OCI-LY7 (cell line): ENCODE results near the gene CNOT9. TPM values are rescaled to one million over a fixed set of nuclear protein-coding genes. Genes with fewer than 3 reads are reported as not detected.
A peak's percentile ranks its signal among the peaks of the same experiment; 100 is the strongest.

ENCODE experiments used
- Bru-seq: library from RNA; stranded (reverse); fragments of 400-500 nt; gene quantifications from one replicate; lab custom pipeline; 2021; lab: Mats Ljungman, UMichigan
- BruChase-seq, 2 experiments: library from RNA; stranded (reverse); fragments of 400-500 nt; gene quantifications; one replicate each; lab custom pipeline; 2021; lab: Mats Ljungman, UMichigan
- BruUV-seq: library from RNA; stranded (reverse); fragments of 400-500 nt; replicated peaks from 2 replicates; lab custom pipeline; 2021; lab: Mats Ljungman, UMichigan
- CTCF ChIA-PET: fragments of 300-600 bp; sonication (Branson Sonifier 250); formaldehyde crosslinking; loops from one replicate; lab custom pipeline; 2022; ENCODE audit warnings: antibody characterized with exemption; ENCODE audit not compliant: unreplicated experiment; lab: Charles Lee
- POLR2A ChIA-PET: fragments of 300-600 bp; sonication (Branson Sonifier 250); formaldehyde crosslinking; loops from one replicate; lab custom pipeline; 2022; ENCODE audit warnings: antibody characterized with exemption; lab: Charles Lee
- DNase-seq: peaks from one replicate; pipeline ENCODE4 v3.0.0-alpha.2; 2015; ENCODE audit warnings: low spot score
- H2AFZ ChIP-seq: fragments of 200-600 bp; sonication (generic), shearing (Covaris generic); 2 replicates; pipeline ENCODE4 v1.6.1; 2014; ENCODE audit warnings: mild to moderate bottlenecking, antibody characterized with exemption, low read length, moderate library complexity
- H3K27ac ChIP-seq: fragments of 200-600 bp; sonication (generic); 2 replicates; pipeline ENCODE4 v1.5.1; 2014; ENCODE audit warnings: mixed run types, low read depth, mild to moderate bottlenecking, moderate library complexity, low read length, inconsistent platforms; ENCODE audit not compliant: poor library complexity, severe bottlenecking
- H3K36me3 ChIP-seq: fragments of 200-600 bp; sonication (generic); 2 replicates; pipeline ENCODE4 v1.6.1; 2014; ENCODE audit warnings: mild to moderate bottlenecking, antibody characterized with exemption, low read length, moderate library complexity, mixed read lengths; ENCODE audit not compliant: insufficient read depth
- H3K4me1 ChIP-seq: fragments of 200-600 bp; sonication (generic); 2 replicates; pipeline ENCODE4 v1.5.1; 2014; ENCODE audit warnings: mild to moderate bottlenecking, low read length; ENCODE audit not compliant: insufficient read depth, poor library complexity, severe bottlenecking
- H3K4me2 ChIP-seq: fragments of 200-600 bp; sonication (generic); 2 replicates; pipeline ENCODE4 v1.6.1; 2014; ENCODE audit warnings: mild to moderate bottlenecking, low read length
- H3K4me3 ChIP-seq: fragments of 200-600 bp; sonication (generic); 2 replicates; pipeline ENCODE4 v1.5.1; 2014; ENCODE audit warnings: mild to moderate bottlenecking, low read depth, low read length; ENCODE audit not compliant: poor library complexity, severe bottlenecking
- H3K79me2 ChIP-seq: fragments of 200-600 bp; sonication (generic); 2 replicates; pipeline ENCODE4 v1.6.1; 2016; ENCODE audit warnings: low read depth, mild to moderate bottlenecking, low read length, moderate library complexity, mixed read lengths; ENCODE audit not compliant: insufficient read depth
- H3K9me2 ChIP-seq: fragments of 200-600 bp; sonication (generic); 2 replicates; pipeline ENCODE4 v1.6.1; 2016; ENCODE audit warnings: mild to moderate bottlenecking, low read length, mixed read lengths; ENCODE audit not compliant: insufficient read depth
- H3K9me3 ChIP-seq: fragments of 200-600 bp; sonication (generic); 2 replicates; pipeline ENCODE4 v1.6.1; 2014; ENCODE audit warnings: mild to moderate bottlenecking, mixed run types, low read length, mixed read lengths
- H4K20me1 ChIP-seq: fragments of 200-600 bp; sonication (generic); 2 replicates; pipeline ENCODE4 v1.6.1; 2014; ENCODE audit warnings: mild to moderate bottlenecking, antibody characterized with exemption, low read length, moderate library complexity, mixed read lengths; ENCODE audit not compliant: insufficient read depth
- CTCF ChIP-seq: fragments of 200-600 bp; sonication (generic); conservative IDR thresholded peaks from 2 replicates; pipeline ENCODE4 v1.5.1; 2014; ENCODE audit warnings: mild to moderate bottlenecking, antibody characterized with exemption, low read length, moderate library complexity, mixed read lengths
- EZH2phosphoT487 ChIP-seq: fragments of 200-600 bp; sonication (generic); IDR thresholded peaks from 2 replicates; pipeline ENCODE4 v1.6.1; 2018; ENCODE audit warnings: low read depth, borderline replicate concordance, mild to moderate bottlenecking, mixed run types, antibody characterized with exemption, low read length, moderate library complexity, mixed read lengths
- intact Hi-C: fragments of 100-400 bp; cut with micrococcal nuclease; formaldehyde crosslinking; loops from one replicate; pipeline ENCODE4 v1.10.0; 2022; ENCODE audit not compliant: unreplicated experiment
- long read RNA-seq: library from polyadenylated mRNA; stranded (forward); transcript quantifications from one replicate; pipeline ENCODE4 v2.0.0, GENCODE V29; 2022
- total RNA-seq, 2 experiments: library from RNA; depleted of rRNA in 1 of 2; stranded (reverse); fragments of >200 nt in 1 of 2; shearing (Covaris generic) in 1 of 2; gene quantifications; 2 replicates each; pipeline ENCODE4 v1.2.3, GENCODE V29; 2014 to 2022

CNOT9 gene
- total RNA-seq (2014; rRNA removed; shearing (Covaris generic)) (67.8 and 71.6 TPM in 2 replicates), total RNA-seq (2022) (92.2 and 94.2 TPM in 2 replicates), Bru-seq, nascent RNA (percentile 95 among the genes with signal in this experiment), BruChase-seq, experiment 1, labeled RNA remaining after a 6-hour chase (percentile 91 among the genes with signal in this experiment), BruChase-seq, experiment 2, labeled RNA remaining after a 2-hour chase (percentile 97 among the genes with signal in this experiment)
- long read RNA-seq, full-length matches to known transcripts = 30 of 54 reads
- long read RNA-seq, partial matches to known transcripts = 7 of 54 reads
- long read RNA-seq, other reads (novel, unspliced or antisense) = 17 of 54 reads

DNA sequence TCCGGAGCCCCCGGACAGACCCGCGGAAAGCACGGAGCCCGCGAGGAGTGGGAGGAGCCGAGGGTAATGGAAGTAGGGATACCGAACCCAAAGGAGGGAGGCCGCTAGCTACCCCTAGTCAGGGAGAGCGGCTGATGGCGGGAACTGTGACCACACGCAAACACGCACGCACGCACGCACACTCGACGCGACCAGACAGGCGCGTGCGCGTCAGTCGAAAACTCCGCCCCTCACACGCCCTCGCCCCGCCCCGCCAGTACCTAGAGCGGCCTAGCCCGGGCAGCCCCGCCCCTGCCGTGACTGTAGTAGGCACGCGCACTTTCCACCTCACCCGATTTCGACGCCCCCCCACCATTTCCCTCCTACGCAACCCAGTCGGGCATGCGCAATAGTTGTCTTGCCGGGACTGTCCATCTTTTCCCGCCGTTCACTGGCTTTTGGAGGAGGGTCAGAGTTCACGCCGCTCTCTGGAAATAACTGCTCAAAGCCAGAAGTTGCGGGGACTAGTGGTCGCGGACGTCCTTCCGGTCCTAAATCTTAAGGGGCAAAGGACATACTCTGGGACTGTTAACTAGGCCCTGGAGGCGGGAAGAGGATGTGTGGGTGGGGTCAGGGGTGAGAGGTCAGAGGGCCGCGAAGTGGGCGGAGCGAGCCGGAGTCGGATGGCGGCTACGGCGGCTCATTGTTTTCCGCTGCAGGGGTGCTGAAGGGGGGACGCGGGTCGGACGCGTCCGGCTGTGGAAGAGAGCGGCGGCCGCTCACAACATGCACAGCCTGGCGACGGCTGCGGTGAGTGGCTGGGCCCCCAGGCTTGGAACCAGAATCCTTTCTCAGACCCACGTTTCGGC, at the start of gene CNOT9, which contains the start of gene USP37:
Gene CNOT9 (plus strand): TSS at position 650 of the 848 bp plus-strand sequence. CDS start 116 bp downstream, at position 766.
Gene USP37 (minus strand): TSS at position 162 of the 848 bp plus-strand sequence. CDS start 9,698 bp downstream, outside the sequence.
- CTCF ChIA-PET = interaction anchor here (0.6 kb wide), 2 partner anchors 91 to 195 kb away, joined by 3 to 4 read pairs; partner anchors contain the start of genes BCS1L and ZNF142
- H3K4me1 ChIP-seq = peaks cover 31% of the 10 kb centered on the region
- H3K9me3 ChIP-seq = no peaks in the 10 kb centered on the region
- POLR2A ChIA-PET = interaction anchor here (0.9 to 1.7 kb wide), 3 partner anchors 10 to 319 kb away, joined by 3 to 7 read pairs (median 3); no protein-coding TSS in a partner anchor
- no peaks in the 10 kb centered on the region for H3K9me2 ChIP-seq
- peak within 1 kb of the TSS; percentile 91 for H3K4me2 ChIP-seq
- H4K20me1 ChIP-seq = peaks cover 33% of the 10 kb centered on the region
- intact Hi-C loops = loop anchor here (1.0 to 5.0 kb wide), 4 partner anchors 89 to 351 kb away; partner anchors contain the start of genes AAMP, ARPC2, BCS1L and PNKD
- H3K36me3 ChIP-seq = peaks cover 71% of the 10 kb centered on the region
- TF ChIP-seq CTCF (no peak), EZH2phosphoT487 (no peak)
- peak within 1 kb of the TSS; percentile 89 for H3K27ac ChIP-seq
- no TSS peak for BruUV-seq
- peak; percentile 99 for DNase-seq
- peak within 1 kb of the TSS; percentile 57; the same call in 1 of the 2 replicates for H2AFZ ChIP-seq
- H3K79me2 ChIP-seq = peaks cover 89% of the 10 kb centered on the region
- H3K4me3 ChIP-seq = peak within 1 kb of the TSS; percentile 93

GRCh38 chr2:218518876-218519275, 49.8 kb upstream of the CNOT9 start:
- H3K4me3 ChIP-seq = no peak overlapping the region
- H4K20me1 ChIP-seq = no peaks in the 10 kb centered on the region
- H3K4me1 ChIP-seq = no peaks in the 10 kb centered on the region
- no TSS peak for BruUV-seq
- no peak overlapping the region for H3K4me2 ChIP-seq
- peaks cover 88% of the 10 kb centered on the region for H3K36me3 ChIP-seq
- TF ChIP-seq CTCF = no peak
- TF ChIP-seq EZH2phosphoT487 = no peak
- ChIA-PET CTCF (no interaction called here), POLR2A (no interaction called here)
- intact Hi-C loops = no loop called here
- H3K9me3 ChIP-seq = no peaks in the 10 kb centered on the region
- no peak for DNase-seq
- H3K79me2 ChIP-seq = no peaks in the 10 kb centered on the region; the same call in 1 of the 2 replicates
- H2AFZ ChIP-seq = no peak overlapping the region
- H3K27ac ChIP-seq = no peak overlapping the region
- H3K9me2 ChIP-seq = no peaks in the 10 kb centered on the region
